Activated T-cell treated with anti-CD3 and anti-CD28 coated beads for 1 hour (primary cell): ENCODE data around the gene C11orf91.
"Not testable (repeated sequence)": the region's sequence is repeated elsewhere in the genome, so short reads cannot be mapped to it uniquely, and the experiment has no call there.

Experiments
- DNase-seq: peaks from one replicate; pipeline ENCODE4 v3.0.0-alpha.2; 2020; ENCODE audit warnings: low read depth

C11orf91 gene

DNA sequence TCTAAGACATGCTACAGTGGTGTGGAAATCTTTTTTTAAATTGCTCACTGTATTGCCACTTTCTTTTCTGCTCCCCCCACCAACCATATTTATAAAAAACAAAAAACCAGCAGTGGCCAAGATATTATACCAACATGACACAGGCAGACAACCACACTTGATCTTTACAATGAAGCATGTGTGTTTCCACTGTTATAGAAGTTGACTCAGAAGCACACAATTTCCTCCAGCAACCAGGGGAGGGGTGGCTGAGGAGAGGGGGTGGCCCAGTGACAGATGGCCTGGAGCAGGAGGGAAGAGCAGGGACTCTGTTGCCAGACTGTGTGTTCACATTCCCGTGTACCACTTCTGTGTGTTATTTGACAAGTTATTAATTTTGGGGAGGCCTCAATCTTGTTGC lies 20.8 kb upstream of the C11orf91 start:
- no peak for DNase-seq

DNA sequence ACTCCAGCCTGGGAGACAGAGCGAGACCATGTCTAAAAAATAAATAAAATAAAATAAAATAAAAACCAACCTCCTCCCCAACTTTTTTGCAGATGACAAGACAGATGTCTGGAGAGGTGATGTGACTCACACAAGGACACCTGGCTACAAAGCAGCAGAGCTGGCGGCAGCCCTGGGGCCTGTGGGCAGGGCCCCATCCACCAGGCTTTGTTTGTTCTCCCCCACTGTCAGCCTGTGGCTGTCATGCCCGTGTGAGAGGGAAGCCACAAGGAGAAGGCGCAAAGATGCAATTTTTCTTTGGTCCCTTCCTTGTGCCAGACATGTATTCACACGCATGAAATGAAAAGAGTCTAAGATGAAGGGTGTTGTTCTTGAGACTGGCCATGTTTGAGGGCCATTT lies 19.0 kb upstream of the C11orf91 start:
- DNase-seq = no peak

DNA sequence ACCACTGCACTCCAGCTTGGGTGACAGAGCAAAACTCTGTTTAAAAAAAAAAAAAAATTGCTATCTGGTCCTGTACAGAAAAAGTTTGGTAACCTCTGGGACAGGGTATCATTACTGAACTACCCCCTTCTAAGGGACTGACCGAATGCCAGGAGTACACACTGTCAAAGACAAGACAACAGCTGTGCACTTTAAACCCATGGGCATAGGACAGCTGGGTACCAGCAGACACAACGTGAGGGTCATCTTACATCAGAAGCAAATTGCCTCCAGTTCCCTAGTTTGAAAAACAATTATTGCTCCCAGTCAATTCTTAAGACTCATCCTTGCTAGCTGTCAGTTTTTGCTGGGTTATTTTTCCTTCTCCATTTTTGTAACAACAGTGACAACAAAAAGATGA lies 17.8 kb upstream of the C11orf91 start:
- no peak for DNase-seq

DNA sequence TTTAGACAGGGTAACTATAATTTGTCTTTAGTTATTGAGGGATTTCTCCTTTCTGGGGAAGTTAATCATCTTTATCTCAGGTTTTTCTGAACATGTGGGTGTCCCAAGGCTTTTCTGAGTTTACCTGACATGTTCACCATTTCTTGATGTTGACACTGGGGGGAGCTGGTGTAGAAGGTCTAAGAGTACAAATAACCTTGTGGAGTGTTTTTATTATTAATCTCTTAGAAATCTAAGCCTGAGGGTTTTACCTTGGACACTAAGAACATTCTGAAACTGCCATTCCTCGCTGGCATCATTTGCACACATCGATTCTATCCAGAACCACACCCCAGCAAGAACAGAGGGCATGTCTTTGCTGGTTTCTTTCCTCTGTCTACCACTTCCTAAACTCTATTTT lies 15.6 kb upstream of the C11orf91 start:
- no peak for DNase-seq

DNA sequence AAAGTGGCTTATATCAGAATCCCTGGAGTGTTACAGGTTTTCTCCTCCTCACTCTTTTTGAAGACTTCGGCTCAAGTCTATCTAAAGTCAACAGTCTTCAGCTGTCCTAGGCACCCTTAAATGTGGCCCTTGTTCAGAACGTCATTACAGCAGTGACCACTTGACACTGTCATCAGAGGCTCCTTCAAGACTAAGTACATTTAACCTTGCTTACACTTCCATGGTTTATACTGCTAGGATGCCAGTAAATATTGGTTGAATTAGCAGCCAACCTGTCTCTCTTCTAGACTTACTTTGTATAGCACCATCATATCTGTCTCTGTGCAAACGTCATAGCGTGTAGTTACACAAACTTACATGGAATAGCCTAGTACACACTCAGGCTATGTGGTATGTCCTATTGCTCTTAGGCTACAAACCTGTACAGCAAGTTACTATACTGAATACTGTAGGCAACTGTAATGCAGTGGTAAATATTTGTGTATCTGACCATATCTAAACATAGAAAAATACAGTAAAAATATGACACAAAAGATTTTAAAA lies 13.3 kb upstream of the C11orf91 start:
- DNase-seq = no peak

DNA sequence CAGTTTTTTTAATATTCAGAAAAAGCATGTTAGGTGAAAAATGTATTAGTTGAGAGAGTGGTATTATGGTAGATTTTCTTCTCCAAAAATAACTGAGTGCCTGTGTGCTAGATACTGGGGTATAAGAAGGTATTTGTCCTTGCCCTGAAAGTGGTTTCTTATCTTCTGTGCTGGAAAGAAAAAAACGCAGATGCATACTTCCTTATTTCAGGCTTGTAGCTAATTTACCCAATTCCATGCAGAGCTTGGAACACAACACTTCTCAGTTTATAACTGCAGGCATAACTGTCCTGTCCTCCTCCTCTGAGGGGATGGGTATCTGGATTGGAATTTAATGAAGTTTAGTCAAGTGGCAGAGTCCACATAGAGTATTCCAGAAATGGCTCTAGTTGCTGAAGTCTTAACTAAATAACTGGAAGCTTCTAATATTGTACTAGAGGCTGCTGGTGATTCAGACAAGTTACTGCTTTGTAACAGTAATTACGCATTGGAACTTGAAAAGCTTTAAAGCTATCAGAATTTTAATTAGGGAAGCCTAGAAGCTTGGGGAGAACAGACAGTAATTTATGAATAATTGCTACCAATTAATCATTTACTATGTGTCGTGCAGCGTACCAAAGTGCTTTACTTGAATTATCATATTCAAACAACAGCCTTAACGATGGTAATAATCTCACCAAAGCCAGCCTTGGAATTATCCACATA lies 12.7 kb upstream of the C11orf91 start:
- no peak for DNase-seq

DNA sequence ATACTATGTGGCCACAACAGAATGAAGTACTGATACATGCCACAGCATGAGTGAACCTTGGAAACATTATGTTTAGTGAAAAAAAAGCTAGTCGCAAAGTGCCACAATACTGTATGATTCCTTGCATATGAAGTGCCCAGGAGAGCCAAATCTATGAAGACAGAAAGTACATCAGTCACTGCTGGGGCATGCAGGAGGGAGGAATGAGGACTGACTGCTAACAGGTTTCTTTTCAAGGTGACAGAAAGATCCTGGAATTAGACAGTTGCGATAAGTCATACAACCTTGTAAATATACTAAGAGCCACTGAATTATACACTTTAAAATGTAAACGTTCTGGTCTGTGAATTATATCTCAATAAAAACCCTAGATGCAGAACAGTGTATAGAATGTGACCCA lies 11.8 kb upstream of the C11orf91 start:
- DNase-seq = no peak

DNA sequence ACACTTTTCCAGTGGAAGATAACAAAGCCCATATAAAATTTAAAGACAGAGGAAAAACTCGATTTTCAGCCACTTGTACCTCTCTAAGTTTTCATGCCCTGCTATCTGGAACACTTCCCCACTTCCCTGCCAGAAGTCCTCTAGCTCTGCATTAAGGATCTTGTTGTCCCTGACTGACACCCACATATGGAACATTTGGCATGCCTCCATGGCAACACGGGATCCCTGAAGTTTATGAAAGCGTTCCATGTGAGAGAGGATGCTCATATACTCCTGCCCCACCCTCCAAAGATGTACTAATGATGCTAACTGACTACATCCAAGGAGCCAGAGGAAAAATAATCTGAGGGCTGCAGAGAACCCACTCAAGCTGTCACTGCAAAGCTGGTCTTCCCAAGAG lies 8.8 kb upstream of the C11orf91 start:
- no peak for DNase-seq

DNA sequence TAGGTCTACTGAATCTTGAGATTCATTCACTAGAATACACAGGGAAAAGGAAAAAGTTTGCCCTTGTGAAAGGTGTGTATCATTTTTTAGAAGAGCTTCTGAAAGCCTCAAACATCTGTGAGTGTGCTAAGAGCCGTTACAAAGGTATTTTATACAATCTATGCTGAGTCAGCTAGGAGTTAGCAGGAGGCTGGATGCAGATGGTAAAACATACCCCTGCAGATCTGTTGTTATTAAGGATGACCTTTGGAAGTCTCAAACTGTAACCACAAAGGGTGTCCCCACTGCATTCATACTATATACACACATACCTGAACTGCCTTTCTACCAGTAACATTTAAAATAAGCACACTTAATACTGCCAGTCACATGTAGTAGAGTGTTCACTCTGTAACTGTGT lies 8.4 kb upstream of the C11orf91 start:
- DNase-seq = no peak

DNA sequence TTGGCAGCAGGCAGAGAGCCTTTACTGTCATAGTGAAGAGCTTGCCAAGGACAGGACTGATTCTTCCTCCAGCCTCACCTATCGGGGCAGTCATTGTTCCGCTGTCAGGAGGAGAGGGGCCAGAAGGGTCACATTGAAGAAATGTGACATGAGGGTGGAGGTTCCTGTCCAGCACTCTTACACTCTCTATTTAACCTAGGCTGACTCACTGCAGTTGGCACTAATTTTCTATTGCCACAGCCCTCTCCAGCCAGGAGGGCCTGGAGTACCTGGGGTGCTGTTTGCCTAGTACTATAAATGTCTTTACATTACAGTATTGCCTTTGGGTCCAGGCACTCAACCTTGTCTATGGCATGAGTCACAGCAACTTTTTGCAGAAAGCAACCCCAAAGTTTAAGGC lies 7.2 kb upstream of the C11orf91 start:
- DNase-seq = not testable (repeated sequence)

DNA sequence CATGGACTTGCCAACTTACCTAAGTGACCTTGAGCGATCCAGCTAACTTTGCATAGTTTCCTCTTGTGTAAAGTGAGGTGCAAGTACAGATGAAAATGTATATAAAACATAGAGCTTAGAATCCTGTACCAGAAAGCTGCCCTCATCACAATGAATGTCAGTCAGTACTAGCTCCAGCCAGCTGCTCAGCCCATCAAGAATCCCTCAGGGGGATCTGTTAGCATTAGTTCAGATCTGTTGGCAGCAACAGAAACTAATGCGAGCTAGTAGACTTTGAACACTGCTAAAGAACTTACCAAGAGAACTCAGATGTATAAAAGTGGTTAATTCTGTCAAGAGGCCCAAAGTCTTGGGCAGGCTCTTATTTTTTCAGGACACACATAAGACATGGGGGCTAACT lies 6.3 kb upstream of the C11orf91 start:
- no peak for DNase-seq

DNA sequence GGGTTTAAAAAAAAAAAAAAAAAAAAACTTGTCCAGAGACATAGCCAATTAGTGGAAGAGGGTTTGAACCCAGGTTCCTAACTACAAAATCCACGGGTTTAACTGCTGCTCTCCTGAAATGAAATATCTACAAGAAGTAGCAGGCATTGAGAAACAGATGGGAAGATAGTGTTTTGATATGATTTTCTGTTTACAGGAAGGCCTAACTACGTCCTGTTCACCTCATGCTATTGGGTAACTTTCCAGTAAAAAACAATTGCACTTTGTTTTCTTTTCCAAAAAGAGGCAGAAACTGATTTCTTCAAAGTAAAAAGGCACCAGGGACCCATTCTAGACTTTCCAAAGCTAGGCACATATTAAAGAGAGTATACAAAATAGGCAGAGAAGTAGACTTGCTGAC lies 5.9 kb upstream of the C11orf91 start:
- no peak for DNase-seq

DNA sequence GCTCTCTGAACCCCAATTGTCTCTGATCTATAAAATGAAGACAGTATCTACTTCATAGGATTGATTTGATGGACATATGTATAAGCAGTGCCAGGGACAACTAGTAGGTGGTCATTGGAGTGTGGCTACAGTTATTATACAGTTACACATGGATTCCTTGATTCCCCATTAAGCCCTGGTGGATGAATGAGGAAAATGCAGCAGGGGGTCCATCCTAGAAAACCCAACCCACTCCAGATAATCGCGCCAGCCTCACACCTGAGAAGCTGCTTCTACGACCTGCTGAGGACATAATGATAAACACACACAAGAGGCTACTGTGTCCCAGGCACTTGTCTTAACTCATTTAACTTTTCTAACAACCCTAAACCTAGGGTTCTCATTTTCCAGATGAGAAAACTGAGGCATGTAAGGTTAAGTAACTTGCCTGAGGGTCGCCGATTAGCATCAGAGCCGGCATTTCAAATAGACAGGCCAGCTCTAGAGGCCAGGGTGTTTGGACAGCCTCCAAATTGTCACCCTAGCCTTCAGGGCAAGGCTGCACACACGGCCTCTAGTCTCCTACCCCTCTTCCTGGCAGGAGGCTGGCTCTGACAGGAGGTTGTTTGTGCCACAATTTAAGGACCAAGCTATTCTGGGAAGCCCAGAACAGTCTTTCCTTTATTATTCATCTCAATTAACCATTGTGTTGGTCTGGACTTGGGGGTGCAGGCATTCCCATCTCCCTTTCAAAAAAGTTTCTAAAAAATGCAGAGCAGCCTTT lies 3.8 kb upstream of the C11orf91 start:
- no peak for DNase-seq

DNA sequence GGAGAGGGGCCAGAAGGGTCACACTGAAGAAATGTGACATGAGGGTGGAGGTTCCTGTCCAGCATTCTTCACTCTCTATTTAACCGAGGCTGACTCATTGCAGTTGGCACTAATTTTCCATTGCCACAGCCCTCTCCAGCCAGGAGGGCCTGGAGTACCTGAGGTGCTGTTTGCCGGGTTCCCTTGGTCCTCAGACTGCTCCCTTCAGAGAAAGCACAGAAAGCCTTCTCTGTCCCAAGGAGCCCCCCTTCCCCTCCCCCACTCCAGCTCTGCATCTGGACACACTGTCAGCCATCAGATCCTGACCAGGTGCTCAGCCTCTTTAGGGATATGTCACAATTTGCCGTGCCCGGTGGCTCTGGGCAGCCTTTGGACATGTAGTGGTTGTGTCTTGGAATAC lies 3.2 kb upstream of the C11orf91 start:
- DNase-seq = no peak

DNA sequence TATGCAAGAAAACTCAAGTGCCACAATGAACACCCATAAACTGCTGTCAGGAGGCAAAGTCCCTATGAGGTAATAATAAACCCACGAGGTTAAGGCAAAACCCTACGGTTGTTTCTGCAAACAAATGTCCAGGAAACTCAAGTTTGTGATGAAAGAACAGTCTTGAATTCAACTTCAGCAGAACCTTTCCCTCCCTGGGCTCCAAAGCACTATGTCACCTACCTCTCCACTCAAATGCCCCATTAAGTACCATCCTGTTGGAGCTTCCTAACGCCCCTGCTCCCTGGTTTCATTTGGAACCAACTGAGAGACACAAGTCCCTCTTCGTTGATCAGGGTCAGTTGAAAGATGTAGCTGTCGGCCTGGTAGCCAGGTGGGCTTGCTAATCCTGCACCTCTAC lies 2.6 kb upstream of the C11orf91 start:
- no peak for DNase-seq

DNA sequence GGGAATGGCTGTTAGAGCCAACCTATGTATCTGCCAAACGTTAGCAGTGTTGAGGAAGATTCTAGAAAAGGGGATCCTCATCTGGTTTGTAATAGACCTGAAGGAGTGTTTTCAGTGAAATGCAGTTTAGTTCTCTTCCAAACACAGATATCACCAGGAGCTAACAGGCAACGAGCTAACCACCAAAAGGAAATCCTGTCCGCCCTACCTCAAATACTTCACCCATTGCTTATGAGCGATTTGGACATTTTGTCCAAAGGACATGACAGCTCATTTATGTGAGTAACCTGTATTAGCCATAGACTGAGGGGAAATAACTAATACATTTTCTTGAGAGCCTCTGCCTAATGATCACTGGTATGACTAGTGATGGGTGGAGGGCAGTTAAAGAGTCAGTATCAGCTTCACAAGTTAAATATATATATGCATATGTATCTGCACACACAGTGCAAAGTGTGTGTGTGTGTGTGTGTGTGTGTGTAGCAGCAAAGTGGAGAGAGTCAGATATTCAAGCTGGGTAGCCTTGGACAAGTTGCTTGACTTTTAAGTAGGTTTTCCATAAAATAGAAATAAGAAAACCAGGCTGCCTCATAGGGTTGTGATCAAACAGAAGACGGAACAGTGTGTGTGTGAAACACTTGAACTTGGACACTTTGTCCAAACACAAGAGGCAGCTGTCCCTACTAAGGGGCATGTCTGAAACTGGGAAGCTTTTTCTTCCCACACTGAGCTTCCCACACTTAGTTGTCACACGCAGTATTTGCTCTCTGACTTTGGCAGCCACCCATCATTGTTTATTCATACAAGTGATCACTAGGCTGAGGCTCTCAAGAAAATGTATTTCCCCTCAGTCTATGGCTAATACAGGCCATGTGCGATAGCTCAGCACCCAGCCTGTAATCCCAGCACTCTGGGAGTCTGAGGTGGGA lies 940 bp upstream of the C11orf91 start:
- DNase-seq = no peak

DNA sequence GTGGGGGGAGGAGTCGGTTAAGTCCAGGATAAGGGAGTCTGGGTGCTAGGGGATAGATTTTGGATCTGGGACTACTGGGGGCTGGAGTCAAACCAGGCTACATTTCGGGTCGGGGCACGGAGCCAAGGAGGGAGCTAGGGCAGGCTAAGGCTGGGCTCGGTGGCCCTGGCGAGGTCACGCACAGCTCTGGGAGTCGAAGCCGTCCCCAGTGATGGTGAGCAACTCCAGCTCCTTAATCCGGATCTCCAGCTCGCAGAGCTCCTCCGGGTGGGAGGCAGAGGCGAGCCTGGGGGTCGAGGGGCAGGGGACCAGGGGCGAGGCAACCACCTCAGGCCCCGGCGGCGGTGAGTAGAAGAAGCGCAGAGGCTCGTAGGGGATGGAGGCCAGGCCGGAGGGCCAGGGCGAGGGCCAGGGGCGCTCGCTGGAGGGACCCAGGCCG lies 544 bp downstream of the C11orf91 start:
- no peak for DNase-seq

DNA sequence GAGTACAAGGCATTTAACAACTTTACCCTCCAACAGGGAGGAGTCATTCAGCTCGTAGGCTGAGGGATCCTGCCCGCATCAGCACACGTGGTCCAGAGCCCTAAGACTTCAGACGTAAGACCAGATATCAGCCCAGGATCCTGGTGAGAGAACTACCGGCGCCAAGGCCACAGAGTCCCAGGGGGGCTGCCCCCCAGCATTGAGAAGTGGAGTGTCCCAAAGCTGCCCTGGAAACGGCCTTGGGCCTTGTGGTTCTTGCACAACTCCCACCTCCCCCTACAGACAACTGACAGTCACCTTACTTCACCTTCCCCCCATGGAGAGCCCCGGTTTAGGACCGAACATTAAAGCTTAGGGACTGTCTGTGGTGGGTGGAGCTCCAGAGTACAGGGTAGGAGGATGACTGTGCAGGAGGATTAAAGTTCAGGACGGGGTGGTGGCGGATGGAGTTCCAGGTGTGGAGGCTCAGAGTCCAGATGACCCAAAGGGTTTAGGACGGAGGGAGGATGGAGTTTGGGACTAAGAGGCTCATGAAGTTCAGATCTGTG lies 1.0 kb downstream of the C11orf91 start:
- no peak for DNase-seq

DNA sequence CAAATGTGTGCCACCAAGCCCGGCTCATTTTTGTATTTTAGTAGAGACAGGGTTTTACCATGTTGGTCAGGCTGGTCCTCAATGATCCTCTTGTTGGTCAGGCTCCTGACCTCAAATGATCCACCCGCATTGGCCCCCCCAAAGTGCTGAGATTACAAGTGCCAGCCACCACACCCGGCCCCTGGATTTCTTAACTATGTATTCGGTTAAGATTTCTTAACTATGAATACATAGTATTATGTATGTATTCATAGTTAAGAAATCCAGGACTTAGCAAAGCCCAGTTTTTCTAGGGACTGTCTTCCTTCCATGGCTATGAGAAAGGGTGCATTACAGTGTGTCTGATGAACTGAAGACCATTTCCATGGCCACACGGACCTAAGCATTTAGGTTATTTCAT lies 1.7 kb downstream of the C11orf91 start:
- no peak for DNase-seq

DNA sequence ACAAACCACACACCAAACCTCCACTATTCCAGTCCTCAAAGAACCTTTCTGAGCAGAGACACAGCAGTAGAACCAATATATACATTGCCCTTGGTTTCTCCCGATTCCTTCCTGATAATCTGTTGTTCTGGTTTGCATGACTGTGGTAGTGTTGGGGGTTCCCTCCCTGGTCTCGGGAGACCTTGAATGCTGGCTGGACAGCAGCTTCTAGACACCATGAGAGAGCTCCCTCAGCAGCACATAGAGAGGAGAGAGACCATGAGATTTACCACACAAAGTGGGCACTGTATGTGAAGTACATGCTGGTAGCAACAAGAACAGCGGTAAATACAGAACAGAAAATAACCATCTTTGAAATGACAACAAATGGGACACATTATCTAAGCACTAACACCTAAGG lies 2.6 kb downstream of the C11orf91 start:
- DNase-seq = no peak

DNA sequence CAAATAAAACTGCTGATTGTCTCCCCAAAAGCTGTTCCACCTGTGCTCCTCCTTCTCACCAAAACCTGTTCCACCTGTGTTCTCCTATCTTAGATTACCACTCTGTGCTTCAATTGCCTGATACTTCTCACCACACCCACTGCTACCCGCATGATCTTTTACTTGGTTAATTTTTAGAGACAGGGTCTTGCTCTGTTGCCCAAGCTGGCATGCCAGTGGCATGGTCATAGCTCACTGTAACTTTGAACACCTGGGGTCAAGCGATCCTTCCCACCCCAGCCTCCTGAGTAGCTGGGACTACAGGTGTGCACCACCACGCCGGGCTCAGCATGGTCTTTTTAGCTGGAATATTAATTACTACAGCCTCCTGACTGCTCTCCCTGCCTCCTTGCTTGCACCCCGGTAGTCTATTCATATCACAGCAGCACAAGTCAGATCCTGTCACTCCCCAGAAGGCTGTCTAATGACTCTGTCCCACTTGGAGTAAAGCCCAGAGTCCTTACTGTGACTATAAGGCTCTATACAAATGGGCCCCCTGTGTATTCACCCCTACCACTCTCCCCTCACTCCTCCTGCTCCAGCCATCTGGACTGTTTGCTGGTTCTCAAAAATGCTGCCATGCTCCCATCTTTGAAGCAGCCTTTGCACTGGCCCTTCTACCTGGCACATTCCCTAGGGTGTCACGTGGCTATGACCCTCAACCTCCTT lies 3.5 kb downstream of the C11orf91 start:
- no peak for DNase-seq

DNA sequence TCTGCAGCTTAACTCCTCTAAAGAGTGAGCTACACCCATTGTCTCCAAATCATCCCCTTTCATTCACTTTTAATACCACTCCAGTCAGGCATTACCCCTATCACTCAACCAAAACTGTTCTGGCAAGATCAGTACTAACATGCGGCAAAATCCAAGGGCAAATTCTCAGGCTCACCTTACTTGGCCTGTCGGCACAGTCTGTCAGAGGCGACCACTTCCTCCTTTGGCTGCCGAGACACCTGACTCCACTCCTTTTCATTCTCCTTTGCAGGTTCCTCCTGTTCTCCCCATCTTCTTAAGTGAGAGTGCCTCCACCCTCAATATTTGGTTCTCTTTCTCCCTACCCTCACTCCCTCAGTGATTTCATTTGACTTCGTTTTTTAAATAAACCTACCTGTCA lies 4.2 kb downstream of the C11orf91 start:
- no peak for DNase-seq
